ENCODE data around the gene DCLRE1C. TPM values are rescaled to one million over a fixed set of nuclear protein-coding genes. Genes with fewer than 3 reads are reported as not detected.

The DCLRE1C gene
- total and polyA plus RNA-seq, 10 donors, result 6.8 to 35.6 (median 24.8) TPM

GRCh38 chr10:14879124-14879927 is 74.6 kb downstream of the DCLRE1C start:
- Histone ChIP-seq H3K36me3 (no peaks in the 10 kb centered on the region), H3K9me3 (no peaks in the 10 kb centered on the region), H3K4me1 (peaks cover 14 to 42% (median 28%) of the 10 kb centered on the region in 6 donors), H3K27me3 (replicated peaks in 1 of 7) (no peaks in the 10 kb centered on the region), H3K4me3 (peak overlapping the region; percentile 87 to 100 (median 99)), H3K27ac (peak overlapping the region; percentile 42 to 95 (median 94))
- intact Hi-C loops (cut with DNase I; ENCODE audit: low total_unique reads), result no loop called here
- TF ChIP-seq POLR2A (IDR thresholded peaks at IDR 0.05), result no peak
- TF ChIP-seq CTCF (IDR thresholded peaks at IDR 0.05 in 8 of 11, conservative IDR thresholded peaks at IDR 0.05 in 3 of 11), result no peak
- no peak for TF ChIP-seq POLR2AphosphoS5 (IDR thresholded peaks at IDR 0.05)
- DNase-seq, result no peak
- WGBS, 5 donors, result 0 to 2% (median 0%) methylated on average over 36 to 60 of the region's 60 CpGs

- 0 to 1% (median 0%) methylated on average over 41 to 102 of the region's 102 CpGs; no CpG with 5 or more reads in 1 of the 5 donors for WGBS, 5 donors
- no peaks in the 10 kb centered on the region for H3K27me3 ChIP-seq (replicated peaks in 1 of 7)
- H3K27ac ChIP-seq, result peak within 1 kb of the TSS; percentile 86 to 95 (median 94)
- H3K36me3 ChIP-seq, result no peaks in the 10 kb centered on the region
- H3K4me1 ChIP-seq, result peaks cover 14 to 42% (median 28%) of the 10 kb centered on the region in 6 donors
- intact Hi-C loops (cut with DNase I; ENCODE audit: low total_unique reads), result no loop called here
- peak; percentile 99 for DNase-seq
- H3K9me3 ChIP-seq, result no peaks in the 10 kb centered on the region
- H3K4me3 ChIP-seq, result peak within 1 kb of the TSS; percentile 87 to 100 (median 99)
- TF ChIP-seq POLR2AphosphoS5 (IDR thresholded peaks at IDR 0.05), result peak; percentile 92 to 94 (median 94)
- TF ChIP-seq CTCF (IDR thresholded peaks at IDR 0.05 in 8 of 11, conservative IDR thresholded peaks at IDR 0.05 in 3 of 11), result peak in 2 of 11 experiments; percentile 11 to 30
- TF ChIP-seq POLR2A (IDR thresholded peaks at IDR 0.05), result peak in 1 of 3 donors; percentile 59
Observed at GRCh38 chr10:14878266-14879123, 75.4 kb downstream of the DCLRE1C start, which contains the start of gene SUV39H2. Gene SUV39H2, plus strand, starts transcription at chr10:14878866. Its CDS starts 23 bp downstream, at chr10:14878889.

- Histone ChIP-seq H3K9me3 (no peaks in the 10 kb centered on the region), H3K27ac (peak overlapping the region in 2 of 8 donors; percentile 93 to 94), H3K27me3 (replicated peaks in 1 of 7) (no peaks in the 10 kb centered on the region), H3K36me3 (peaks cover 0 to 9% (median 2%) of the 10 kb centered on the region in 6 donors), H3K4me3 (peak overlapping the region in 2 of 8 donors; percentile 87 to 99), H3K4me1 (peaks cover 14 to 42% (median 28%) of the 10 kb centered on the region in 6 donors)
- no peak for DNase-seq
- no peak for TF ChIP-seq POLR2A (IDR thresholded peaks at IDR 0.05)
- TF ChIP-seq CTCF (IDR thresholded peaks at IDR 0.05 in 8 of 11, conservative IDR thresholded peaks at IDR 0.05 in 3 of 11), result no peak
- whole genome bisulfite sequencing, 5 donors, result 93 to 97% (median 96%) methylated on average over 9 of the region's 9 CpGs
- intact Hi-C loops (cut with DNase I; ENCODE audit: low total_unique reads), result no loop called here
Observed at GRCh38 chr10:14876764-14877163, 77.1 kb downstream of the DCLRE1C start.

Data from spleen (tissue), 11 donors.